Keratinocyte (primary cell): Measurements from ENCODE around the gene ELP4.

Experiments used
- EZH2 ChIP-seq: IDR thresholded peaks from one replicate; pipeline ENCODE4 v1.6.1; 2012; ENCODE audit warnings: inconsistent platforms, mild to moderate bottlenecking, low read length, moderate library complexity
- TF ChIP-seq, protein P1 (sequence below), 3 experiments: IDR thresholded peaks in 1 of 3; conservative IDR thresholded peaks in 1 of 3; optimal IDR thresholded peaks in 1 of 3; 2 replicates in 2 of 3; 3 replicates in 1 of 3; pipeline versions ENCODE3 to v1.5.1; 2011; ENCODE audit warnings: low read length in 3 of 3, mild to moderate bottlenecking in 3 of 3, moderate library complexity in 2 of 3, control low read depth in 1 of 3, inconsistent platforms in 1 of 3; ENCODE audit not compliant: insufficient read depth in 2 of 3; ENCODE audit errors: extremely low read depth in 1 of 3

- TF ChIP-seq, protein P1, sequence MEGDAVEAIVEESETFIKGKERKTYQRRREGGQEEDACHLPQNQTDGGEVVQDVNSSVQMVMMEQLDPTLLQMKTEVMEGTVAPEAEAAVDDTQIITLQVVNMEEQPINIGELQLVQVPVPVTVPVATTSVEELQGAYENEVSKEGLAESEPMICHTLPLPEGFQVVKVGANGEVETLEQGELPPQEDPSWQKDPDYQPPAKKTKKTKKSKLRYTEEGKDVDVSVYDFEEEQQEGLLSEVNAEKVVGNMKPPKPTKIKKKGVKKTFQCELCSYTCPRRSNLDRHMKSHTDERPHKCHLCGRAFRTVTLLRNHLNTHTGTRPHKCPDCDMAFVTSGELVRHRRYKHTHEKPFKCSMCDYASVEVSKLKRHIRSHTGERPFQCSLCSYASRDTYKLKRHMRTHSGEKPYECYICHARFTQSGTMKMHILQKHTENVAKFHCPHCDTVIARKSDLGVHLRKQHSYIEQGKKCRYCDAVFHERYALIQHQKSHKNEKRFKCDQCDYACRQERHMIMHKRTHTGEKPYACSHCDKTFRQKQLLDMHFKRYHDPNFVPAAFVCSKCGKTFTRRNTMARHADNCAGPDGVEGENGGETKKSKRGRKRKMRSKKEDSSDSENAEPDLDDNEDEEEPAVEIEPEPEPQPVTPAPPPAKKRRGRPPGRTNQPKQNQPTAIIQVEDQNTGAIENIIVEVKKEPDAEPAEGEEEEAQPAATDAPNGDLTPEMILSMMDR (optimal IDR thresholded peaks at IDR 0.05 in 1 of 3, IDR thresholded peaks at IDR 0.05 in 1 of 3, conservative IDR thresholded peaks at IDR 0.05 in 1 of 3; ENCODE audit: extremely low read depth in 1 of 3, insufficient read depth in 2 of 3, low read length in 3 of 3), result no peak
- no peak for TF ChIP-seq EZH2
These were observed 177.7 kb downstream of the ELP4 start for GRCh38 chr11:31687256-31687655.
